ENCODE data around the gene CYSTM1.

- TF ChIP-seq CTCF (IDR thresholded peaks at IDR 0.05): no peak
- no peak for TF ChIP-seq POLR2A (IDR thresholded peaks at IDR 0.05)
Measured at GRCh38 chr5:140261403-140262171, 86.6 kb downstream of the CYSTM1 start.
